ENCODE results near the gene POU6F2.

POU6F2 gene

GRCh38 chr7:39217783-39218182, 240.1 kb downstream of the POU6F2 start:
- Histone ChIP-seq H3K27ac (ENCODE audit: low read length) (no peak overlapping the region), H3K4me3 (ENCODE audit: low read length) (no peak overlapping the region)

DNA sequence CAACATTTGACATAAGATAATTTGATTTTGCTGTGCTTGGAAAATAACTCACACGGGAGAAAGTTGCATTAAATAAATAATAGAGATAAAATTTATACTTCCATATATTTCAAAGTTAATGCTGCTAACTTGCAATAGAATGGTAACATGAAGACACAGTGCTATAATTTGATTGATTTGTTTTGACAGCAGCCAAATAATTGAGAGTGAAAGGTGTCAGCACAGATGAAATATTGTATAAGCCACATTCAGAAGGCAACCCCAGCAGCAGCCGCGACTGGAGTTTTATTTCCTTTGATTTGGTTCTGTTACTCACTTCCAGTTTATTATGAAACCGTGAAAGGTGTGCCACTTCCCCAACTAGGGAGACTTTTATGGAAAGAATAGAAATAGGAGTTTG, 242.2 kb downstream of the POU6F2 start:
- no peaks in the 10 kb centered on the region for H4K20me1 ChIP-seq (ENCODE audit: insufficient read depth, low read length)
- H3K9me3 ChIP-seq (replicated peaks; ENCODE audit: insufficient read depth, low read length), result no peaks in the 10 kb centered on the region
- H3K4me2 ChIP-seq (ENCODE audit: low read depth, low read length), result no peak overlapping the region
- H3K9me2 ChIP-seq (replicated peaks; ENCODE audit: insufficient read depth, low read length), result no peaks in the 10 kb centered on the region
- H3K36me3 ChIP-seq (replicated peaks; ENCODE audit: insufficient read depth, low read length), result no peaks in the 10 kb centered on the region
- no peaks in the 10 kb centered on the region for H3K4me1 ChIP-seq (ENCODE audit: low read length)
- no peaks in the 10 kb centered on the region for H3K27me3 ChIP-seq (replicated peaks; ENCODE audit: insufficient read depth, low read length)
- H3F3A ChIP-seq (ENCODE audit: insufficient read depth, low read length), result no peaks in the 10 kb centered on the region
- H3K9ac ChIP-seq (ENCODE audit: low read length), result no peak overlapping the region
- no peak overlapping the region for H3K27ac ChIP-seq (ENCODE audit: low read length)
- no peak overlapping the region for H2AFZ ChIP-seq (ENCODE audit: low read length)
- no peak for DNase-seq
- H3K79me2 ChIP-seq (ENCODE audit: low read length), result no peaks in the 10 kb centered on the region
- TF ChIP-seq EZH2 (optimal IDR thresholded peaks at IDR 0.05; ENCODE audit: low read depth, low read length) (no peak), EZH2phosphoT487 (IDR thresholded peaks at IDR 0.05; ENCODE audit: low read length) (no peak), CTCF (IDR thresholded peaks at IDR 0.05; ENCODE audit: low read length) (no peak)
- H3K4me3 ChIP-seq (ENCODE audit: low read length), result no peak overlapping the region

More at GRCh38 chr7:39217783-39218182, 240.1 kb downstream of the POU6F2 start:
- no peak for DNase-seq
- Histone ChIP-seq H3F3A (ENCODE audit: insufficient read depth, low read length) (no peaks in the 10 kb centered on the region), H3K4me1 (ENCODE audit: low read length) (no peaks in the 10 kb centered on the region), H3K9me2 (replicated peaks; ENCODE audit: insufficient read depth, low read length) (no peaks in the 10 kb centered on the region), H3K9me3 (replicated peaks; ENCODE audit: insufficient read depth, low read length) (no peaks in the 10 kb centered on the region), H3K9ac (ENCODE audit: low read length) (no peak overlapping the region), H4K20me1 (ENCODE audit: insufficient read depth, low read length) (no peaks in the 10 kb centered on the region), H3K27me3 (replicated peaks; ENCODE audit: insufficient read depth, low read length) (no peaks in the 10 kb centered on the region), H3K4me2 (ENCODE audit: low read depth, low read length) (no peak overlapping the region), H2AFZ (ENCODE audit: low read length) (no peak overlapping the region), H3K36me3 (replicated peaks; ENCODE audit: insufficient read depth, low read length) (no peaks in the 10 kb centered on the region), H3K79me2 (ENCODE audit: low read length) (no peaks in the 10 kb centered on the region)
- no peak for TF ChIP-seq EZH2phosphoT487 (IDR thresholded peaks at IDR 0.05; ENCODE audit: low read length)
- no peak for TF ChIP-seq EZH2 (optimal IDR thresholded peaks at IDR 0.05; ENCODE audit: low read depth, low read length)
- no peak for TF ChIP-seq CTCF (IDR thresholded peaks at IDR 0.05; ENCODE audit: low read length)

- no peaks in the 10 kb centered on the region for H3F3A ChIP-seq (ENCODE audit: insufficient read depth, low read length)
- no peaks in the 10 kb centered on the region for H3K9me3 ChIP-seq (replicated peaks; ENCODE audit: insufficient read depth, low read length)
- H3K4me1 ChIP-seq (ENCODE audit: low read length), result no peaks in the 10 kb centered on the region
- no peak overlapping the region for H2AFZ ChIP-seq (ENCODE audit: low read length)
- DNase-seq, result no peak
- H3K4me2 ChIP-seq (ENCODE audit: low read depth, low read length), result no peak overlapping the region
- no peak overlapping the region for H3K4me3 ChIP-seq (ENCODE audit: low read length)
- H3K9ac ChIP-seq (ENCODE audit: low read length), result no peak overlapping the region
- no peaks in the 10 kb centered on the region for H3K36me3 ChIP-seq (replicated peaks; ENCODE audit: insufficient read depth, low read length)
- no peaks in the 10 kb centered on the region for H3K9me2 ChIP-seq (replicated peaks; ENCODE audit: insufficient read depth, low read length)
- TF ChIP-seq EZH2 (optimal IDR thresholded peaks at IDR 0.05; ENCODE audit: low read depth, low read length) (no peak), EZH2phosphoT487 (IDR thresholded peaks at IDR 0.05; ENCODE audit: low read length) (no peak), CTCF (IDR thresholded peaks at IDR 0.05; ENCODE audit: low read length) (no peak)
- no peaks in the 10 kb centered on the region for H3K79me2 ChIP-seq (ENCODE audit: low read length)
- no peak overlapping the region for H3K27ac ChIP-seq (ENCODE audit: low read length)
- H3K27me3 ChIP-seq (replicated peaks; ENCODE audit: insufficient read depth, low read length), result no peaks in the 10 kb centered on the region
- H4K20me1 ChIP-seq (ENCODE audit: insufficient read depth, low read length), result no peaks in the 10 kb centered on the region
Observed at GRCh38 chr7:39221901-39222300, 244.2 kb downstream of the POU6F2 start.
